Endothelial cell of umbilical vein (primary cell): ENCODE data around the gene CCDC88B. TPM values are rescaled to one million over a fixed set of nuclear protein-coding genes. Genes with fewer than 3 reads are reported as not detected.

ENCODE experiments used
- BruUV-seq: library from RNA; stranded (reverse); fragments of 400-500 nt; replicated peaks from 2 replicates; lab custom pipeline; 2021; lab: Mats Ljungman, UMichigan
- CTCF ChIA-PET: fragments of 300-600, 350-600 bp; sonication (Branson Sonifier 250); formaldehyde crosslinking; loops from one replicate; lab custom pipeline; 2021; ENCODE audit warnings: antibody characterized with exemption, inconsistent platforms; lab: Charles Lee
- POLR2A ChIA-PET: fragments of 300-600, 350-600 bp; sonication (Branson Sonifier 250); formaldehyde crosslinking; loops from one replicate; lab custom pipeline; 2021; ENCODE audit warnings: antibody characterized with exemption, inconsistent platforms; lab: Charles Lee
- DNase-seq: peaks from one replicate; pipeline ENCODE4 v3.0.0-alpha.2; 2011; ENCODE audit warnings: low read depth, low spot score
- FAIRE-seq: peaks from 2 replicates; lab custom pipeline; 2011; peaks lifted over from hg19 to GRCh38; lab: Jason Lieb, UNC
- H2AFZ ChIP-seq: 2 replicates; pipeline ENCODE4 v1.6.0; 2012; ENCODE audit warnings: low read depth, low read length, control low read depth, inconsistent platforms
- H3K27ac ChIP-seq: 2 replicates; pipeline ENCODE4 v1.5.1; 2011; ENCODE audit warnings: low read depth, mild to moderate bottlenecking, control low read depth, low read length, moderate library complexity; ENCODE audit not compliant: insufficient read depth
- H3K27me3 ChIP-seq, 2 experiments: 2 replicates each; pipeline versions ENCODE4 v1.6.0 to v1.6.1; 2011; ENCODE audit warnings: low read length in 2 of 2, mixed read lengths in 1 of 2; ENCODE audit not compliant: control insufficient read depth in 2 of 2, insufficient read depth in 2 of 2
- H3K36me3 ChIP-seq, 2 experiments: 2 replicates in 1 of 2; 3 replicates in 1 of 2; pipeline ENCODE4 v1.5.1; 2011; ENCODE audit warnings: low read length in 2 of 2, mild to moderate bottlenecking in 1 of 2, moderate library complexity in 1 of 2; ENCODE audit not compliant: control insufficient read depth in 2 of 2, insufficient read depth in 2 of 2; ENCODE audit errors: extremely low read depth in 1 of 2
- H3K4me1 ChIP-seq: 3 replicates; pipeline ENCODE4 v1.5.1; 2011; ENCODE audit warnings: mild to moderate bottlenecking, low read length; ENCODE audit not compliant: control insufficient read depth, insufficient read depth; ENCODE audit errors: extremely low read depth
- H3K4me2 ChIP-seq: 2 replicates; pipeline ENCODE4 v1.6.1; 2011; ENCODE audit warnings: low read length, control low read depth, mixed read lengths; ENCODE audit not compliant: insufficient read depth
- H3K4me3 ChIP-seq, 3 experiments: fragments of 200-600 bp in 1 of 3; sonication (generic), shearing (Covaris generic) in 1 of 3; replicated peaks in 1 of 3; 2 replicates each; pipeline ENCODE4 v1.5.1; 2011 to 2016; ENCODE audit warnings: control low read depth in 3 of 3, low read length in 3 of 3, mild to moderate bottlenecking in 2 of 3, inconsistent platforms in 1 of 3, low read depth in 1 of 3, moderate library complexity in 1 of 3; ENCODE audit not compliant: insufficient read depth in 1 of 3
- H3K79me2 ChIP-seq: 2 replicates; pipeline ENCODE4 v1.6.0; 2012; ENCODE audit warnings: low read length, inconsistent platforms; ENCODE audit not compliant: control insufficient read depth, insufficient read depth
- H3K9ac ChIP-seq: replicated peaks from 2 replicates; pipeline ENCODE3; 2011; ENCODE audit warnings: low read length, control low read depth; ENCODE audit not compliant: insufficient read depth; ENCODE audit errors: extremely low read depth
- H3K9me1 ChIP-seq: replicated peaks from 3 replicates; pipeline ENCODE4 v1.6.0; 2011; ENCODE audit warnings: mild to moderate bottlenecking, low read length; ENCODE audit not compliant: control insufficient read depth, insufficient read depth; ENCODE audit errors: extremely low read depth
- H3K9me3 ChIP-seq: replicated peaks from 2 replicates; pipeline ENCODE4 v1.5.1; 2012; ENCODE audit warnings: low read length, inconsistent platforms; ENCODE audit not compliant: control insufficient read depth, insufficient read depth
- H4K20me1 ChIP-seq: replicated peaks from 2 replicates; pipeline ENCODE3; 2011; ENCODE audit warnings: mild to moderate bottlenecking, low read length; ENCODE audit not compliant: control insufficient read depth, insufficient read depth; ENCODE audit errors: extremely low read depth
- EZH2 ChIP-seq: IDR thresholded peaks from 2 replicates; pipeline ENCODE4 v1.6.1; 2012; ENCODE audit warnings: borderline replicate concordance, low read depth, mild to moderate bottlenecking, moderate library complexity, low read length, inconsistent platforms; ENCODE audit not compliant: severe bottlenecking
- FOS ChIP-seq: IDR thresholded peaks from 2 replicates; pipeline ENCODE4 v1.6.1; 2011; ENCODE audit warnings: mild to moderate bottlenecking, low read length, moderate library complexity, borderline replicate concordance; ENCODE audit not compliant: insufficient read depth
- GATA2 ChIP-seq: IDR thresholded peaks from 2 replicates; pipeline ENCODE4 v1.7.0; 2011; ENCODE audit warnings: low read depth, mild to moderate bottlenecking, moderate library complexity, mixed read lengths, low read length; ENCODE audit not compliant: insufficient read length, insufficient read depth
- JUN ChIP-seq: IDR thresholded peaks from 2 replicates; pipeline ENCODE4 v1.6.1; 2011; ENCODE audit warnings: borderline replicate concordance, low read depth; ENCODE audit not compliant: insufficient read length, insufficient read depth
- MAX ChIP-seq: IDR thresholded peaks from 2 replicates; pipeline ENCODE4 v1.6.1; 2011; ENCODE audit not compliant: insufficient read depth, insufficient read length
- MYC ChIP-seq: IDR thresholded peaks from one replicate; pipeline ENCODE4 v1.6.1; 2011; ENCODE audit warnings: mild to moderate bottlenecking, low read depth, low read length
- POLR2A ChIP-seq: IDR thresholded peaks from 2 replicates; pipeline ENCODE4 v1.6.1; 2012; ENCODE audit warnings: low read depth, mild to moderate bottlenecking, control low read depth, low read length
- POLR2AphosphoS5 ChIP-seq: IDR thresholded peaks from 2 replicates; pipeline ENCODE4 v1.6.1; 2012; ENCODE audit warnings: low read depth, mild to moderate bottlenecking, control low read depth, low read length, moderate library complexity; ENCODE audit not compliant: insufficient read depth
- dilution Hi-C: fragments of 300-500 bp; cut with MboI; formaldehyde crosslinking; loops from one replicate; pipeline ENCODE4 v1.15.0; 2019; ENCODE audit warnings: low sequenced_read_pairs; ENCODE audit not compliant: extremely low pct_ligation_motif_present
- intact Hi-C: fragments of 100-400 bp; cut with micrococcal nuclease; formaldehyde crosslinking; loops from one replicate; pipeline ENCODE4 v1.10.0; 2022
- polyA plus RNA-seq, 4 experiments: library from polyadenylated mRNA; depleted of rRNA in 3 of 4; stranded (reverse) in 3 of 4; unstranded in 1 of 4; fragments of >200 nt; gene quantifications; 2 replicates each; pipeline versions ENCODE4 v1.2.1 to v1.2.3, GENCODE V29; 2011 to 2012; ENCODE audit warnings: missing spikeins in 1 of 4
- total RNA-seq: library from RNA; stranded (reverse); gene quantifications from 2 replicates; pipeline ENCODE4 v1.2.3, GENCODE V29; 2021
- TF ChIP-seq, protein P1 (sequence below), 2 donors: IDR thresholded peaks; 1 replicate in 1 of 2; 2 replicates in 1 of 2; pipeline ENCODE4 v1.5.1; 2011; ENCODE audit warnings: low read length in 2 of 2, mild to moderate bottlenecking in 2 of 2, moderate library complexity in 2 of 2, control low read depth in 1 of 2, inconsistent platforms in 1 of 2, low read depth in 1 of 2; ENCODE audit not compliant: insufficient read depth in 1 of 2; ENCODE audit errors: extremely low read depth in 1 of 2

CCDC88B gene
- total and polyA plus RNA-seq, 2 donors (not counting 3 experiments of a cell fraction or from before 2014, with no cell fraction given) = 1.8 to 2.7 TPM

DNA sequence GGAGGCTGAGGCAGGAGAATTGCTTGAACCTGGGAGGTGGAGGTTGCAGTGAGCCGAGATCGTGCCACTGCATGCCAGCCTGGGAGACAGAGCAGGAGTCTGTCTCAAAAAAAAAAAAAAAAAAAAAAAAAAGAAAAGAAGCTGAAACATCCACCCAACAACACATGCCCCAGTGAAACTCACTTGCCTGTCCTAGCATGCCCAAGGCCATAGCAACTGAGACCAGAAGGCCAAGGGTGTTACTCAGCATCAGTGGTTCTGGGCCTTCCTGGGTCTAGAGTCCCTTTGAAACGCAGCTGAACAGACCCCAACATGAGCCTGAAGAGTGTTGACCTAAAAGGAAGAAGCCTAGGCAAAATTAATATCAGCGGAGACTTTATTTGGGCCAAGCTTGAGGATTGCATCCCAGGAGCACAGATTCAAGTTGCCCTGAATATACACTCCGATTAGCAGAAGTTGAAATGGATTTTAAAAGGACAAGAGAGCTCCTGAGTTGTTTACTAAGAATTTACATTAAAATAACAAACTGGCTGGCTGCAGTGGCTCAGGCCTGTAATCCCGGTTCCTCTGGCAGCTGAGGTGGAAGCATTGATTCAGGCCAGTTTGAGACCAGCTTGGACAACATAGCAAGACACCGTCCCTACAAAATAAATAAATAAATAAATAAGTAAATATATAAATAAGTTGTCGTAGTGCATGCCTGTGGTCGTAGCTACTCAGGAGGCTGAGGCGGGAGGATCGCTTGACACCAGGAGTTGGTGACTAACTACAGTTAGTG lies 15.1 kb upstream of the CCDC88B start:
- Histone ChIP-seq H2AFZ (no peak overlapping the region), H3K79me2 (no peaks in the 10 kb centered on the region), H3K4me3 (no peak overlapping the region), H3K9me1 (no peaks in the 10 kb centered on the region), H3K27ac (no peak overlapping the region), H3K27me3 (no peaks in the 10 kb centered on the region), H3K4me2 (no peak overlapping the region), H3K9me3 (no peaks in the 10 kb centered on the region), H3K9ac (no peak overlapping the region), H4K20me1 (no peaks in the 10 kb centered on the region), H3K4me1 (no peaks in the 10 kb centered on the region), H3K36me3 (peaks cover 0 to 11% of the 10 kb centered on the region in 2 experiments)
- CTCF ChIA-PET = interaction anchor here (0.7 to 3.4 kb wide), 5 partner anchors 18 to 379 kb away, joined by 3 to 14 read pairs (median 5); partner anchors contain the start of gene CATSPERZ
- POLR2A ChIA-PET = no interaction called here
- FAIRE-seq (no peak), DNase-seq (no peak)
- no peak for TF ChIP-seq MYC
- TF ChIP-seq GATA2 = no peak
- dilution Hi-C loops = no loop called here
- intact Hi-C loops = no loop called here
- no TSS peak for BruUV-seq

GRCh38 chr11:64327375-64327774 lies 12.6 kb upstream of the CCDC88B start:
- no peak for TF ChIP-seq MYC
- TF ChIP-seq, protein P1, sequence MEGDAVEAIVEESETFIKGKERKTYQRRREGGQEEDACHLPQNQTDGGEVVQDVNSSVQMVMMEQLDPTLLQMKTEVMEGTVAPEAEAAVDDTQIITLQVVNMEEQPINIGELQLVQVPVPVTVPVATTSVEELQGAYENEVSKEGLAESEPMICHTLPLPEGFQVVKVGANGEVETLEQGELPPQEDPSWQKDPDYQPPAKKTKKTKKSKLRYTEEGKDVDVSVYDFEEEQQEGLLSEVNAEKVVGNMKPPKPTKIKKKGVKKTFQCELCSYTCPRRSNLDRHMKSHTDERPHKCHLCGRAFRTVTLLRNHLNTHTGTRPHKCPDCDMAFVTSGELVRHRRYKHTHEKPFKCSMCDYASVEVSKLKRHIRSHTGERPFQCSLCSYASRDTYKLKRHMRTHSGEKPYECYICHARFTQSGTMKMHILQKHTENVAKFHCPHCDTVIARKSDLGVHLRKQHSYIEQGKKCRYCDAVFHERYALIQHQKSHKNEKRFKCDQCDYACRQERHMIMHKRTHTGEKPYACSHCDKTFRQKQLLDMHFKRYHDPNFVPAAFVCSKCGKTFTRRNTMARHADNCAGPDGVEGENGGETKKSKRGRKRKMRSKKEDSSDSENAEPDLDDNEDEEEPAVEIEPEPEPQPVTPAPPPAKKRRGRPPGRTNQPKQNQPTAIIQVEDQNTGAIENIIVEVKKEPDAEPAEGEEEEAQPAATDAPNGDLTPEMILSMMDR (IDR thresholded peaks at IDR 0.05; ENCODE audit: extremely low read depth in 1 of 2, insufficient read depth in 1 of 2, low read depth in 1 of 2, low read length in 2 of 2) = no peak
- TF ChIP-seq MAX = no peak
- no peak for TF ChIP-seq JUN
- TF ChIP-seq GATA2 = no peak
- no peak for TF ChIP-seq POLR2AphosphoS5
- TF ChIP-seq FOS = no peak
- no peak for TF ChIP-seq POLR2A
- no peak for TF ChIP-seq EZH2
- peaks cover 0 to 2% of the 10 kb centered on the region in 2 experiments for H3K36me3 ChIP-seq
- FAIRE-seq = no peak
- no peak overlapping the region for H3K4me3 ChIP-seq
- no peak for DNase-seq
- ChIA-PET CTCF (interaction anchor here (1.8 kb wide), 1 partner anchor 9 kb away, joined by 8 read pairs; the partner anchor contains the start of gene PRDX5), POLR2A (no interaction called here)
- H3K9me3 ChIP-seq = no peaks in the 10 kb centered on the region
- no peak overlapping the region for H3K4me2 ChIP-seq
- H3K9ac ChIP-seq = no peak overlapping the region
- BruUV-seq = no TSS peak
- H4K20me1 ChIP-seq = no peaks in the 10 kb centered on the region
- H3K79me2 ChIP-seq = no peaks in the 10 kb centered on the region
- H3K9me1 ChIP-seq = no peaks in the 10 kb centered on the region
- H3K27me3 ChIP-seq = no peaks in the 10 kb centered on the region
- dilution Hi-C loops (no loop called here), intact Hi-C loops (no loop called here)
- no peak overlapping the region for H2AFZ ChIP-seq
- H3K27ac ChIP-seq = no peak overlapping the region
- H3K4me1 ChIP-seq = peaks cover 3% of the 10 kb centered on the region
